SK-N-SH treated with all-trans-retinoic acid at 6 μM for 48 hours (cell line): ENCODE results near the gene C16orf54.

Experiments
- ATAC-seq: fragments of 200-7000 bp; cut with Tn5 transposase; 3 replicates; pipeline ENCODE4 v1.9.1; 2020; ENCODE audit warnings: mild to moderate bottlenecking, moderate library complexity
- ARNTL ChIP-seq: fragments of 450-650 bp; formaldehyde crosslinking; IDR thresholded peaks from 2 replicates; pipeline ENCODE4 v1.5.0; 2020; ENCODE audit warnings: low read depth, mild to moderate bottlenecking, moderate library complexity, borderline replicate concordance
- BACH2 ChIP-seq: fragments of 250-450 bp; sonication (Bioruptor Pico); IDR thresholded peaks from 2 replicates; pipeline ENCODE4 v1.9.0; 2021; ENCODE audit warnings: mild to moderate bottlenecking, borderline replicate concordance
- CSDC2 ChIP-seq: fragments of 250-450 bp; sonication (Bioruptor Pico); IDR thresholded peaks from 2 replicates; pipeline ENCODE4 v1.5.0; 2020; ENCODE audit warnings: mild to moderate bottlenecking, moderate library complexity
- CSRNP3 ChIP-seq: fragments of 250-450 bp; sonication (Bioruptor Pico); IDR thresholded peaks from 2 replicates; pipeline ENCODE4 v1.5.1; 2021; ENCODE audit warnings: mild to moderate bottlenecking, moderate library complexity
- ESRRG ChIP-seq: fragments of 250-450 bp; sonication (Bioruptor Pico); IDR thresholded peaks from 2 replicates; pipeline ENCODE4 v1.6.1; 2021; ENCODE audit warnings: mild to moderate bottlenecking
- GLIS3 ChIP-seq: fragments of 250-450 bp; sonication (Bioruptor Pico); IDR thresholded peaks from 2 replicates; pipeline ENCODE4 v1.5.0; 2020; ENCODE audit warnings: mild to moderate bottlenecking, moderate library complexity
- OSR1 ChIP-seq: fragments of 250-450 bp; sonication (Bioruptor Pico); IDR thresholded peaks from 2 replicates; pipeline ENCODE4 v1.8.0; 2022; ENCODE audit warnings: moderate library complexity, mild to moderate bottlenecking, inconsistent platforms
- PPARA ChIP-seq: fragments of 250-450 bp; sonication (Bioruptor Pico); IDR thresholded peaks from 2 replicates; pipeline ENCODE4 v1.5.0; 2020; ENCODE audit warnings: mild to moderate bottlenecking, borderline replicate concordance
- RARB ChIP-seq: fragments of 250-450 bp; sonication (Bioruptor Pico); IDR thresholded peaks from 2 replicates; pipeline ENCODE4 v1.8.0; 2021; ENCODE audit warnings: mild to moderate bottlenecking, moderate library complexity
- TCF4 ChIP-seq: fragments of 250-450 bp; sonication (Bioruptor Pico); IDR thresholded peaks from 2 replicates; pipeline ENCODE4 v1.8.0; 2021; ENCODE audit warnings: mild to moderate bottlenecking, moderate library complexity, borderline replicate concordance
- TOX ChIP-seq: fragments of 250-450 bp; sonication (Bioruptor Pico); IDR thresholded peaks from 2 replicates; pipeline ENCODE4 v1.8.0; 2021; ENCODE audit warnings: mild to moderate bottlenecking, moderate library complexity, borderline replicate concordance
- TSHZ2 ChIP-seq: fragments of 250-450 bp; sonication (Bioruptor Pico); IDR thresholded peaks from 2 replicates; pipeline ENCODE4 v1.5.0; 2020; ENCODE audit warnings: mild to moderate bottlenecking, moderate library complexity
- ZC3H10 ChIP-seq: fragments of 250-450 bp; sonication (Bioruptor Pico); IDR thresholded peaks from 2 replicates; pipeline ENCODE4 v1.5.1; 2021; ENCODE audit warnings: mild to moderate bottlenecking, moderate library complexity
- ZFP3 ChIP-seq: fragments of 250-450 bp; sonication (Bioruptor Pico); IDR thresholded peaks from 2 replicates; pipeline ENCODE4 v1.5.0; 2020; ENCODE audit warnings: mild to moderate bottlenecking, moderate library complexity
- ZFP30 ChIP-seq: fragments of 450-650 bp; formaldehyde crosslinking; IDR thresholded peaks from 2 replicates; pipeline ENCODE4 v1.5.0; 2022; ENCODE audit warnings: mild to moderate bottlenecking, moderate library complexity
- ZNF565 ChIP-seq: fragments of 450-650 bp; formaldehyde crosslinking; conservative IDR thresholded peaks from 2 replicates; pipeline ENCODE4 v1.5.0; 2020; ENCODE audit warnings: low read depth, mild to moderate bottlenecking, moderate library complexity
- ZNF70 ChIP-seq: fragments of 450-650 bp; formaldehyde crosslinking; IDR thresholded peaks from 2 replicates; pipeline ENCODE4 v1.5.0; 2020; ENCODE audit warnings: mild to moderate bottlenecking, moderate library complexity
- ZNF8 ChIP-seq: fragments of 450-650 bp; formaldehyde crosslinking; IDR thresholded peaks from 2 replicates; pipeline ENCODE4 v1.5.0; 2020; ENCODE audit warnings: mild to moderate bottlenecking, moderate library complexity
- TF ChIP-seq, protein P1 (sequence below): fragments of 250-450 bp; sonication (Bioruptor Pico); IDR thresholded peaks from 2 replicates; pipeline ENCODE4 v1.8.0; 2021; ENCODE audit warnings: low read depth, mild to moderate bottlenecking, moderate library complexity, borderline replicate concordance
- TF ChIP-seq, protein P2 (sequence below): fragments of 250-450 bp; sonication (Bioruptor Pico); IDR thresholded peaks from 2 replicates; pipeline ENCODE4 v1.8.0; 2020; ENCODE audit warnings: mild to moderate bottlenecking, moderate library complexity, borderline replicate concordance
- TF ChIP-seq, protein P3 (sequence below): fragments of 250-450 bp; sonication (Bioruptor Pico); IDR thresholded peaks from 2 replicates; pipeline ENCODE4 v1.5.1; 2020; ENCODE audit warnings: low read depth, mild to moderate bottlenecking, moderate library complexity

Gene C16orf54

DNA sequence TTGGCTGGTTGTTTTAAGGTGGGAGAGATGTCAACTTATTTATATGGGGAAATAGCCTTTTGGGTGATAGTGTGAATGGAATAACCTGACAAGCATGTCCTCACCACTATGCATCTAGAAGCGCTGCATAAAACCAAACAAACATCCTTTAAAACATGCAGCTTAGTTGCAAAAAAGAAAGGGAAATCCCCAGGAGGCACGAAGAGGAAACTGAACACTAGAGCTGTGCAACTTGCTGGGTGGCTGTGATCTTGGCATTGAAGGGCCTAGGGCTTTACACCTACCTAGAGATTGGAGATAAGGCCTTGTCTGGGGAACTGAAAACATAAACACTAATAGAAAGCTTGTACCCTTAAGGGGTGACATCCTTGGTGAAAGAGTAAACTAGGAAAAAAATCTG is 7.3 kb downstream of the C16orf54 start:
- ATAC-seq: no peak
- TF ChIP-seq, protein P1, sequence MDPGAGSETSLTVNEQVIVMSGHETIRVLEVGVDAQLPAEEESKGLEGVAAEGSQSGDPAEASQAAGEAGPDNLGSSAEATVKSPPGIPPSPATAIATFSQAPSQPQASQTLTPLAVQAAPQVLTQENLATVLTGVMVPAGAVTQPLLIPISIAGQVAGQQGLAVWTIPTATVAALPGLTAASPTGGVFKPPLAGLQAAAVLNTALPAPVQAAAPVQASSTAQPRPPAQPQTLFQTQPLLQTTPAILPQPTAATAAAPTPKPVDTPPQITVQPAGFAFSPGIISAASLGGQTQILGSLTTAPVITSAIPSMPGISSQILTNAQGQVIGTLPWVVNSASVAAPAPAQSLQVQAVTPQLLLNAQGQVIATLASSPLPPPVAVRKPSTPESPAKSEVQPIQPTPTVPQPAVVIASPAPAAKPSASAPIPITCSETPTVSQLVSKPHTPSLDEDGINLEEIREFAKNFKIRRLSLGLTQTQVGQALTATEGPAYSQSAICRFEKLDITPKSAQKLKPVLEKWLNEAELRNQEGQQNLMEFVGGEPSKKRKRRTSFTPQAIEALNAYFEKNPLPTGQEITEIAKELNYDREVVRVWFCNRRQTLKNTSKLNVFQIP (CRISPR knock-in tag): no peak
- TF ChIP-seq ESRRG (CRISPR knock-in tag) (no peak), ARNTL (CRISPR knock-in tag) (no peak), CSDC2 (CRISPR knock-in tag) (no peak), OSR1 (CRISPR knock-in tag) (no peak), TSHZ2 (CRISPR knock-in tag) (no peak), ZFP3 (CRISPR knock-in tag) (no peak), CSRNP3 (CRISPR knock-in tag) (no peak), TCF4 (CRISPR knock-in tag) (no peak), ZNF70 (CRISPR knock-in tag) (no peak), BACH2 (CRISPR knock-in tag) (no peak), TOX (CRISPR knock-in tag) (no peak), RARB (no peak), ZNF565 (CRISPR knock-in tag) (no peak), GLIS3 (no peak)
- TF ChIP-seq, protein P2, sequence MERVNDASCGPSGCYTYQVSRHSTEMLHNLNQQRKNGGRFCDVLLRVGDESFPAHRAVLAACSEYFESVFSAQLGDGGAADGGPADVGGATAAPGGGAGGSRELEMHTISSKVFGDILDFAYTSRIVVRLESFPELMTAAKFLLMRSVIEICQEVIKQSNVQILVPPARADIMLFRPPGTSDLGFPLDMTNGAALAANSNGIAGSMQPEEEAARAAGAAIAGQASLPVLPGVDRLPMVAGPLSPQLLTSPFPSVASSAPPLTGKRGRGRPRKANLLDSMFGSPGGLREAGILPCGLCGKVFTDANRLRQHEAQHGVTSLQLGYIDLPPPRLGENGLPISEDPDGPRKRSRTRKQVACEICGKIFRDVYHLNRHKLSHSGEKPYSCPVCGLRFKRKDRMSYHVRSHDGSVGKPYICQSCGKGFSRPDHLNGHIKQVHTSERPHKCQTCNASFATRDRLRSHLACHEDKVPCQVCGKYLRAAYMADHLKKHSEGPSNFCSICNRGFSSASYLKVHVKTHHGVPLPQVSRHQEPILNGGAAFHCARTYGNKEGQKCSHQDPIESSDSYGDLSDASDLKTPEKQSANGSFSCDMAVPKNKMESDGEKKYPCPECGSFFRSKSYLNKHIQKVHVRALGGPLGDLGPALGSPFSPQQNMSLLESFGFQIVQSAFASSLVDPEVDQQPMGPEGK: no peak
- TF ChIP-seq, protein P3, sequence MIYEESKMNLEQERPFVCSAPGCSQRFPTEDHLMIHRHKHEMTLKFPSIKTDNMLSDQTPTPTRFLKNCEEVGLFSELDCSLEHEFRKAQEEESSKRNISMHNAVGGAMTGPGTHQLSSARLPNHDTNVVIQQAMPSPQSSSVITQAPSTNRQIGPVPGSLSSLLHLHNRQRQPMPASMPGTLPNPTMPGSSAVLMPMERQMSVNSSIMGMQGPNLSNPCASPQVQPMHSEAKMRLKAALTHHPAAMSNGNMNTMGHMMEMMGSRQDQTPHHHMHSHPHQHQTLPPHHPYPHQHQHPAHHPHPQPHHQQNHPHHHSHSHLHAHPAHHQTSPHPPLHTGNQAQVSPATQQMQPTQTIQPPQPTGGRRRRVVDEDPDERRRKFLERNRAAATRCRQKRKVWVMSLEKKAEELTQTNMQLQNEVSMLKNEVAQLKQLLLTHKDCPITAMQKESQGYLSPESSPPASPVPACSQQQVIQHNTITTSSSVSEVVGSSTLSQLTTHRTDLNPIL (CRISPR knock-in tag): no peak

GRCh38 chr16:29737713-29738112 is 8.1 kb downstream of the C16orf54 start:
- ATAC-seq: no peak
- TF ChIP-seq CSDC2 (CRISPR knock-in tag) (no peak), GLIS3 (no peak), ARNTL (CRISPR knock-in tag) (no peak), BACH2 (CRISPR knock-in tag) (no peak), CSRNP3 (CRISPR knock-in tag) (no peak), ZC3H10 (no peak), TOX (CRISPR knock-in tag) (no peak), ESRRG (CRISPR knock-in tag) (no peak), ZNF565 (CRISPR knock-in tag) (no peak), PPARA (CRISPR knock-in tag) (no peak), ZFP30 (CRISPR knock-in tag) (no peak), TCF4 (CRISPR knock-in tag) (no peak), RARB (no peak), ZNF70 (CRISPR knock-in tag) (no peak), ZNF8 (CRISPR knock-in tag) (no peak)
- TF ChIP-seq, protein P1 (CRISPR knock-in tag): no peak
- TF ChIP-seq, protein P3 (CRISPR knock-in tag): no peak
- TF ChIP-seq, protein P2: no peak
